Suprapubic skin (tissue), 4 donors: ENCODE measurements around the gene CSNK1G1.

Source experiments
- CTCF ChIP-seq, 2 donors: fragments of 200-600 bp in 1 of 2; fragments of 450-650 bp in 1 of 2; sonication (generic) in 1 of 2; IDR thresholded peaks; one replicate each; pipeline ENCODE4 v1.5.1; 2016 to 2019; ENCODE audit warnings: antibody characterized with exemption in 2 of 2, mild to moderate bottlenecking in 1 of 2, moderate library complexity in 1 of 2
- EP300 ChIP-seq: sonication (generic); formaldehyde crosslinking; IDR thresholded peaks from one replicate; pipeline ENCODE4 v1.6.1; 2017; ENCODE audit warnings: antibody characterized with exemption
- POLR2A ChIP-seq, 2 donors: fragments of 450-650 bp; IDR thresholded peaks; one replicate each; pipeline ENCODE4 v1.6.1; 2017; ENCODE audit warnings: antibody characterized with exemption in 2 of 2, mild to moderate bottlenecking in 2 of 2, moderate library complexity in 2 of 2
- POLR2AphosphoS5 ChIP-seq, 3 donors: sonication (generic); formaldehyde crosslinking; IDR thresholded peaks; one replicate each; pipeline ENCODE4 v1.6.1; 2017; ENCODE audit warnings: antibody characterized with exemption in 3 of 3

GRCh38 chr15:64373360-64373759 lies 17.4 kb upstream of the CSNK1G1 start:
- TF ChIP-seq CTCF (IDR thresholded peaks at IDR 0.05) (no peak), POLR2A (IDR thresholded peaks at IDR 0.05) (no peak), POLR2AphosphoS5 (IDR thresholded peaks at IDR 0.05) (no peak), EP300 (no peak)
